Measurements from ENCODE around the gene TSC22D3.
"Not testable (repeated sequence)": the region's sequence is repeated elsewhere in the genome, so short reads cannot be mapped to it uniquely, and the experiment has no call there.

Gene TSC22D3

DNA sequence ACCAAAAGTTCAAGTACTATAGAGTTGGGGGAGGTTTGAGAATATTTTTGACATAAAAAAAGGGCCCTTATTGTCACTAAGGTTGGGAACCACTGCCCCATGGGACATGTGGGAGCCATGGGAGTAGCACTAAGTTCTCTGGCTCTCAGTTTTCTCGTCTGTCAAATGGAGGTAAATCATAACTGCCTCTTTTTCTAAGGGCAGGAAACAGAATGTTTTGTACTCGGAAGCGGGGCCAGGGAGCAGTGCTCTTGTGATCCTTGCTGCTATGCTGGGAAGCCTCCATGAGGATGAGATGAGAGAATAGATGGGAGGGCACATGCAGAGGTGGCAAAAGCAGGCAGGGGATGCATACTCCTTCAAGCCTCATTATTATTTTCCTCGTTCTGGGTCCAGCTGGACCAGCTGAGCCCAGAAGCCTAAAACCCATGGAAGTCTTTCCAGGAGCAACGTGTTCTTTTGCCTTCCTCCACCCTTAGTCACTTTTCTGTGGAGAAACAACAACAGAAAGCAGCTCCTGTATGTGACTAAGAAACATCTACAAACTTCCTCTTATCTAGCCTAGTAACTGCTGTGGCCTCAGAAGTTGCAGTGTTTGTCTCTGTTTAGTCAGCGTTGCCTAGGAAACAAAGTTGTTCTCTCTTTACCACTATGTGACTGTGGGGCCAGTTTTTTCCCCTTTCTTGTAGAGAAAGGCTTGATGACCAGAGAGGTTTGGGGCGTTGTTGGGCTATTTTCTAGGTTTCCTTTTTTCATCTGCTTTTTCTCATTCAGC is 64.8 kb downstream of the TSC22D3 start:
- DNase-seq = no peak

DNA sequence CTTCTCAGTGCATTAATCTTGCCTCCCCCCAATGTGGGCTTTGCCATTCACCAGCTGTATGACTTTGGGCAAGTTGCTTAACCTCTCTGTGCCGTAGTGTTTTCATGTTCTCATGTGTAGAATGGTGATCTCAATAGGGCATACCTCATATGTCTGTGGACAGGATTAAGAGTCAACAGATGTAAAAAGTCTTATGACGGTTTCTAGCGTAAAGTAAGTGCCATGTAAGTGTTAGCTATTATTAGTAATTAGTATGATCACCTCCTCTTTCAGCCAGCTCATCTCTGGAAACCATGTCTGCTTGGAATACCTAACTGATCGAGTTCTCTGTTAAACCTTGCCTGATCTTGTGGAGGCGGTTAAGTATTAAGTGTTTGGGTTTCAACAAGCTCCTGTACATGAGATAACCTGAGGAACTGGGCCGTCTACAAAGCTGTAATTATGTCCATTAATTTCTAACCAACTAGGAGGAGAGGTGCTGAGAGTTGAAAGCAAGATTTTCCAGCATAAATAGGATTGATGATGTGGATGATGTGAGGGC is 66.3 kb downstream of the TSC22D3 start:
- no peak for DNase-seq

DNA sequence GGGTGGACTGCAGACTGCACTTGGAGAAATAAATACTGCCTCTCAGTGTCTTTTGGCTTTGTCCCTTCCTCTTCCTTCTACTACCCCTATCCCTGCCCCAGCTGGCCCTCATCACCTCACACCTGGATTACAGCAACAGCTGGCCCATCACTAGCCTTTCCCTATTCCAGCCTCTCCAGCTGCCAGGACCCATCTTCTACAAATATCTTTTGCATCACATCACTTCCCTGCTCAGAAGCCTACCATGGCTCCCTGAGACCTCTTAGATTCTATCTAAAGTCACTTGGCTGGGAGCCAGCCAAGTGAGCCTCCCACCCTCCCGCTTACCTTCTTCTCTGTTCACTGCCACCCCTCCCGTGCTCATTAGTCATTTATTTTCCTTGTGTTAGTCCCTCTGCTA is 66.8 kb downstream of the TSC22D3 start:
- no peak for DNase-seq

DNA sequence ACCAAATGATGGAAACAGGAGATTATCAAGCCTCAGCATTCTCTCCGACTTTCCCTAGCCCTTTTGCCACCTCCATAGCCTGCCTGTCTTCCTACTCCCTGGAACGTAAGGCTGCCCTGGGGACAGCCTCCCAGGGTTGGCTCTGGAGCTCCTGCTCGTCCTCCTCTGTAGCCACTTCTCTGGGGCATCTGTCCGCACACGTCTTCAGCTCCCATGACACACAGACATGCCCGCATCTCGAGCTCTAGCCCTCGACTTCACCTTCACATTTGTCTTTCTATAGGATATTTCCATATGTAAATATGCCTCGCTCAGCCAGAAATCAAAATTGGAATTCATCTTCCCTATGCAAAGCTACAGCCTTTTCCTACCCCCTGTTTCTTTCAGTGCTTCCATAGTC is 67.7 kb downstream of the TSC22D3 start:
- DNase-seq = no peak

DNA sequence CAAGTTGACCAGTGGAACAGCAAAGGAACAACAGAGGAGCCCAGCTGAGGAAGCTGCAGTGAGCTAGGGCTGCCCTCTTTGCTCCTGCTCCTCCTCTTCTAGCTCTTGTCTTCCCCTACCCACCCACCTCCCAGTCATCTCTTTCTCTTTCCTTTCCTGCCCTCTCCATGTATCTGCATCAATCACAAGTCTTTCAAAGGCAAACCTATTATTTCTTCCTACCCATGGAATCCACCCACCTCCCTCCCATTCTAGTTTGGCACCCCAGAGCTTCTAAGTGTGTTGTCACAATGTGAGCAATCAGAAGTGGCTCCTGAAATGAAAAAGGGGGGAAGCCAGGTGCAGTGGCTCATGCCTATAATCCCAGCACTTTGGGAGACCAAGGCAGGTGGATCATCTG is 69.3 kb downstream of the TSC22D3 start:
- no peak for DNase-seq

DNA sequence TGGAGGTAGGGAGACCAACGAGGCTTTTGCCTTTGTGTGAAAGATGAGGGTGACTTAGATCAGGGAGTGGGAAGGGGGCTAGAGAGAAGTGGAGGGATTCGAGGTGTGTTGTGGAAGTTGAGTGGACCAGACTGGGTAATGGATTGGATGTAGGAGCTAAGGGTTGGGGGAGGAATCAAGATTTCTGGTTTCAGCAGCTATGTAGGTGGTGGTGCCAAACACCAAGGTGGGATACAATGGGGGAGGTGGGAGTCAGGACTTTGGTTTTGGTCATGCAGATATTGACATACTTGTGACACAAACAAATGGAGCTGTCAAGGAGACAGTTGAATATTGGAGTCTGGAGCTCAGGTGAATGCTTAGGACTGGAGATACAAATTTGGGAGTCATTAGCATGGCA is 71.0 kb downstream of the TSC22D3 start:
- DNase-seq = no peak

DNA sequence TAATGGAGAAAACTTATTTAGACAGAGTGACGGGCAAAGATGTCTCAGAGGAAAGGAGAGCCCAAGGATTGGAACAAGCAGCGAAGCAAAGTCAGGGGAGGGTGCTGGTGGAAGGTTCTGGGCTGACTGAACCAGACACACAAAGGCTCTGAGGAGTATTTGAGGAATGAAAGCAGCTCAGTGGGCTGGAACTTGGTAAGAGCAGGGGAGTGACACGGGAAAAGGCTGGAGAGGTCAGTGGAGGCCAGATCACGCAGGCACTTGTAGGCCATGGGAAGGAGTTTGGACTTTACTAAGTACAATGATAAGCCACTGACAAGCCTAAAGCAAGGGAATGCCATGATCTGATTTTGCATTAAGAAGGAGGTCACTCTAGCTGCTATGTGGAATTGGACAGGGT is 71.4 kb downstream of the TSC22D3 start:
- DNase-seq = no peak

DNA sequence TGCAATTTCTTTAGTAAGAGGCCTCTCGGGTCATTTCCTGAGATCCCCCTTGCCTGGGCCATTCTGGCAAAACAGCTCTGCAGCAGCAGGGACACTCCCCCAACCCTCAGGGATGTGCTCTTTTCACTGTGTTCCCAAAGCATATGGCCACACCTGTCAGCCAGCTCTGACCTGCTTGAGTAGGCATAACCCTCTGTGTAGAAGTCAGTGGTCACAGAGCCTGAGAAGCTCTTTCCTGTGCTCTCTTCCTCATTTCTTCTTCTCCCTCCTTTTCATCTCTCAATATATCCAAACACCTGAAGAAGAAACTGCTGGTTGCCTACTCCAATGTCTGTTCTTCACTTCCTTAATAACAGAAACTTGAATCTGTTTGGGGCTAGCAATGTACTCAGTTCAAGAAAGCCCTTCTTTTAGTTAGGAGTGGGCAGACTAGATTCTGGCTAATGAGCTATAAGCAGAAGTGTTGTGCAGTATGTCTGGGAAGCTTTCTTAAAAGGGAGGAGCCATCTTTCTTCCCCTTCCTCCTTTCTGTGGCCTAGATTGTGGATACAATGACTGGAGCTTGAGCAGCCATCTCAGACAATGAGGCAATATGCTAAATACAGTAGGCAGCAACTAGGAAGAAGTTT is 74.0 kb downstream of the TSC22D3 start:
- no peak for DNase-seq

DNA sequence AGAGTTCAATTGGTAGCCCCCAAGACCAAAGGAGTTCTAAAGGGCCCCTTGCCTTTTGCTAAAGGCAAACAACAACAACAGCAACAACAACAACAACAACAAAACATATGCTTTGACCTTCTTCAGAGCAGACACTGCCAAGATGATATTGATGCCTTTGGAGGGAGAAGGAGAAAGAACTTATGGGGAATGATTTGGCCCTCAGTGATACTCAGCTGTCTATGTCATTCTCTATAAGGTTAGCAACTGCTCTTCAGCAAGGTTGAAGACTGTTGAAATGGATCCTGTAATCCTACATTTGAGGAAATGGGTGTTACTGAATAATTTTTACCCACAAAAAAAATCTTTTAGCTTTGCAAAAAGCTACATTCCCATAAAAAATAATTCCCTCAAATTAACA is 74.8 kb downstream of the TSC22D3 start:
- DNase-seq = no peak

DNA sequence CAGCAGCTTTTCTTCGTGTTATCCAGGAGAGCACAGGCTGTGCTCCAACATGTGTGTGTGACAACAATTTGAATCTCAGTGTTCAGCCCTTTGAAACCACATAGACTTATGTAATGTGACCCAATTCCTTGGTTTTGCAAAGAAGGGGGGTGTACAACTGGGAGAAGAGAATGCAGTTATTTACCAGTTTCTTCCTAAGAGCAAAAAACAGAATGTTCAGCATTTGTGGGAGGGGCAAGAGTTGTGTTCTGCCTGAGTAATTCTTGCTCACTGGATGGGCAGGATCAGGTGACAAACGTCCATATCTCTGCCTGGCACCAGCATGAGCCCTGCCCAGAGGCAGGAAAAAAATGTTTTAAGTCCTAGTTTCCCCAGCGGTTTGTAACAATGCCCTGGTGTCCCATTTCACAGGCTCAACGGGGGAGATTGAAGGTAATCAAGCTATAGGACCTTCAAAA is 75.2 kb downstream of the TSC22D3 start:
- peak; percentile 12 for DNase-seq

DNA sequence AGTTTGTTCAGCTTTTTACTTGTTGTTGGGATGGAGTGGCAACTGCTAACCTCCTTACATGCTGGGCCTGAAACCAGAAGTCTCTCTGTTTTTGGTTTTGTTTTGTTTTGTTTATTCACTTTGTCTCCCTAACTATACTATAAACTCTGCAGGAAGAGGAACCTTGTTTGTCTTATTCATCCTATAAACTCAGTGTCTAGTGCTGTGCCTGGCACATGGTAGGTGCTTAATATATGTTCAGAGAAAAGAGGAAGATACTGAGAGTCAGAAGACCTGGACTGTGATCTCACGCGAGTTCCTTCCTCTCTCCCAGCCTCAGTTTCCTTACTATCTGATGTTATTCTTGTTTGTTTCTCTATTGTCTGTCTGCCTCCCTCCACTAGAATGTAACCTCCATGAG is 76.0 kb downstream of the TSC22D3 start:
- no peak for DNase-seq

DNA sequence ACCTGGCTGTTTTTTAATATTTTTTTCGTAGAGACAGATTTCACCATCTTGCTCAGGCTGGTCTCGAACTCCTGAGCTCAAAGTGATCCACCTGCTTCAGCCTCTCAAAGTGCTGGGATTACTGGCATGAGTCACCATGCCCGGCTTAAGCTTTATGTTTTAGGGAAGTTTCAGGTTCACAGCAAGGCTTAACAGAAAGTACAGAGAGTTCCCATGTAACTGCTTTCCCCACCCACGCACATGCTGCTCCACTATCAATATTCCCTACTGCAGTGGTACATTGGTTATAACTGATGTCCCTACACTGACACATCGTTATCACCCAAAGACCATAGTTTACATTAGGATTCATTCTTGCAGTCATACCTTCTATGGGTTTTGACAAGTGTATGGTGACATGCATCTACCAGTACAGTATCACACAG is 84.6 kb downstream of the TSC22D3 start:
- no peak for DNase-seq

DNA sequence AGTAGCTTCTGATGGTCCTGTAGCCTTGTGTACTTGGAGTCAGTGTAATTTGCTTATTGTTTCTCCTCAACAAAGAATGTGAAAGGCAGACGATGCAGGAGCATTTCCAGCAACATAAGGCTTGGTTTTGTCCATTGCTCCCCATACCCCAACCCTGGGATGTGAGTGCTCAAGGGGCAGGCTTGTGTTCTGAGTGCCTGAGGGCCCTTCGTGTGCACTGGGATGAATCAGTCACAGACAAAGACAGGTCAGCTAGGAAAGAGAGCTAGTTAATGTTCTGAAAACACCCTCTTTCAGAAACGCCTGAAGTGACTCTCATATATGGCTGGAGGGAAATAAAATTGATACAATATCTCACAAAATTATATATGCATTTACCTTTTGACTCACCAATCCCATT is 88.1 kb downstream of the TSC22D3 start:
- DNase-seq = no peak

DNA sequence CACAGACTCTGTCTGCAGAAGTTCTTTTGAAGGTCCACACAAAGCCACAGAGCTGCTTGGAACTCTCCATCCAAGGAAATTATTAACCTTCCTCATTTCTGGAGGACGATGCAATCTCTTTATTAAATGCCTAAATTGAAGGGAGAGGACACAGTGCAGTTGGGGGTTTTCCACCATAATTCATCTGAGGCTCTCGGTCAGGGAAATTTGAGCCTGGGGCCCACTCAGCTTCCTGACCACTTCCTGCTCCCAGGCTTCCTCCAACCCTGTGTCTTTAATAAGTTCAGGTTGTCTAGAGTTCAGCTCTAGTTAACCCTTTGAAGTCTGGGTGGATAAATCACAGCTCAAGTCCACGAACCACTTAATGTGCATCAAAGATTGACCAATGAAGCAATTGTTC is 88.8 kb downstream of the TSC22D3 start:
- DNase-seq = no peak

DNA sequence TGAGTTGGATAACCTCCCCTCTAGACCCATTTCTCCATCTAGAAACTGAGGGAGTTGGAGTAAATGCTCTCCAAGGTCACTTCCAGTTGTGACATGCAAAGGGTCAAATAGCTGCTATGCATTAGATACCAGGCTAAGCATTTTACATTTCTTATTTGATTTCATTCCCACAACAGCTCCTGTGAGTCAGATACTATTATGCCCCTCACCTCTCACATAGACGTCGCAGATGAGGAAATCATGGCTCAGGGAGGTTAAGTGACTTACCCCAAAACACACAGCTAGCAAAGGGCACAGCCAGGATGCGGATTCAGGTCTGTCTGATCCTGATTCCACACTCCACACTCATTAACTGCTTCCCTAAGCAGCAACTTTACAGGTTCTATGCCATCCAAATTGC is 89.6 kb downstream of the TSC22D3 start:
- DNase-seq = no peak

DNA sequence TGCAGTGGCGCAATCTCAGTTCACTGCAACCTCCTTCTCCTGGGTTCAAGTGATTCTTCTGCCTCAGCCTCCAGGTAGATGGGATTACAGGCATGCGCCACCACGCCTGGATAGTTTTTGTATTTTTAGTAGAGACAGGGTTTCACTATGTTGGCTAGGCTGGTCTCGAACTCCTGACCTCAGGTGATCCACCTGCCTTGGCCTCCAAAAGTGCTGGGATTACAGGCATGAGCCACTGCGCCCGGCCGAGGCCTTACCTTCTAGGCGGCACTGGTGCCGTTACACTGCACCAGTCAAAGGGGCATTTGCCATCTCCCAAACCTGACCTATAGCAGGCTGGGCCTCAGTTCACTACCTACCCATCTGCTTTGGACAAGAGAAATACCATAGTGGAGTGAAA is 90.0 kb downstream of the TSC22D3 start:
- not testable (repeated sequence) for DNase-seq

DNA sequence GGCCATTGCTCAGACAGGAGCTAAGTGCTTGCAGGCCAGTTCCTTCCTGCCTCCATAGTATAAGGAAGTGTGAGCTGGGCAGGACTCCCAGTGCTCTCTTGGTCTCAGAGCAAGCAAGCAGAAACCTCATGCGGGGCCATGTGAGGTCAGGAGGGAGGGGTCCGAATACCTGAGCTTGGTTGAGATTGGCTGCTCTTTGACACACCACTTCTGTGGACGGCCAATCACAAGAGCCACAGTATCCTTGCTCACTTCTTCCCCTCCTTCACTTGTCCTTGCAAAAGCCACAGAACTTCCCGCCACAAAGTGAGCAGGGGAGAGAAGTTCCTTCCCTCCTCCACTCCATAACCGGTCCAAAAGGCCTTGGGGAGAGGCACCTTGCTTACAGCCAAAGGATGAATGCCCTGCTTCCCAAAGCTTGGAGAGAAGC is 90.6 kb downstream of the TSC22D3 start:
- no peak for DNase-seq

DNA sequence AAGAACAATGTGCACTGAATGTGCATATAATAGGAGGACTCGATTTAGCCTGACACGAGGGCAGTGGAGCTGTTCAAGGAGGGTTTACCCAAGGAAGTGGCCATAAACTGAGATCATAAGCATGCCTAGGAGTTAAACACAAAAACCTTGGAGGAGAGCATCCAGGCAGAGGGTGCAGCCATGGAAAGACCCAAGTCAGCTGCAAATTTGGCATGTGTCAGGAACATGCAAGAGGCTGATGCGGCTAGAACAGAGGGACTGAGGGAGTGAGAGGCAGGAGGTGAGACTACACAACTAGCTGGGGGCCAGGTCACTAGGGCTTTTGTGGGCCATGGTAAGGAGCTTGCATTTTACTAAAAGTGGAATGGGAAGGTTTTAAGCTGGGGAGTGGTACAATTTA is 91.7 kb downstream of the TSC22D3 start:
- DNase-seq = no peak

DNA sequence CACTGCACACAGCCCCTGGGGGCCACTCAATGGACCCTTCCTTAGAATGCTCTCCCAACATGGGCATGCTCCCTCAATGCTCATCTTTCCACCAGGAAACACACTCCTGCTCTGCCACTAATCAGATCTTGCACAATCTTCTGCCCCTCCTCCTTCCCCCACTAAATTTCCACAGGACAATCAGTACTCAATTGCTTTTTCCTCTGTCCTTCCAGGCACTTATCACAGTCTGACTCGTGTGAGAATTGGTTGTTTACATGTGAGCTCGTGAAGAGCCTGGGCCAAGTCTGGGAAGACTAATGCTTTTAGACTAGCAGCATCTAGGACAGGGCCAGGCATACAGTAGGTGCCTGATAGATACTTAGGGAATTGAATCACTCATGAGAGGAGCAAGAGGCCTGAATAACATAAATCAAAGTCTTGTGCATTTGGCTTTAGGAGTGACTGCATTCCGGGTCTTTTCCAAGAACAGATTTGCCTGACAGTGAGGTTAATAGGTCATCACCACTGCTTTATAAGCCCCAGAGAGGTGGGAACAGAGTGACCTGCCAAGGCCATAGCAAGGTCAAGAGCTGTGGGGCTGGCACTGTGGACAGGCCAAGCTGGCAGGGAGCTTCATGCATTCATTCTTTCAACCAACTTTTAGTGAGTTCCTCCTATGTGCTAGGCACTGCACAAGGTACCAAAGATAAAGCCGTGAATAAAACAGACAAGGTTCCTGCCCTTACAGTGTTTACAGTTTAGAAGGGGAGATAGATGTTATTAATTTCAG is 92.3 kb downstream of the TSC22D3 start:
- no peak for DNase-seq

DNA sequence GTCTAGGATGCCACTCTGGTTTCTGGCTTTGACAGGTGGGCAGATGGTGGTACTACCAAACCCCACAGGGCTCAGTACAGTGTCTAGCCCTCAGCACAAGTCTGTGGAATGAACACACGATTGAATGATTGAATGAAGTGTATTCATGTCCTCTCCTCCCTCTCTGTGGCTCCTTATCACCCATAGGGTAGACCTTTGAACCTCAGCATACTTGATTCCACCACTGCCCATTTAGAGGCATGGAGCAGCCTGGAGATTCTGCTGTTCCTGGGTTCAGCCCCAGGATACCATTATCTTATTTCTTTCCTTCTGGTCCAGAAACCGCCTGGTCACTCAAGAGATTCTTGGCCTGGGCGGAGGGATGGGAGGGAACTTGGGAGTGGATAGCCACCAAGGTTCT is 93.3 kb downstream of the TSC22D3 start:
- DNase-seq = no peak

DNA sequence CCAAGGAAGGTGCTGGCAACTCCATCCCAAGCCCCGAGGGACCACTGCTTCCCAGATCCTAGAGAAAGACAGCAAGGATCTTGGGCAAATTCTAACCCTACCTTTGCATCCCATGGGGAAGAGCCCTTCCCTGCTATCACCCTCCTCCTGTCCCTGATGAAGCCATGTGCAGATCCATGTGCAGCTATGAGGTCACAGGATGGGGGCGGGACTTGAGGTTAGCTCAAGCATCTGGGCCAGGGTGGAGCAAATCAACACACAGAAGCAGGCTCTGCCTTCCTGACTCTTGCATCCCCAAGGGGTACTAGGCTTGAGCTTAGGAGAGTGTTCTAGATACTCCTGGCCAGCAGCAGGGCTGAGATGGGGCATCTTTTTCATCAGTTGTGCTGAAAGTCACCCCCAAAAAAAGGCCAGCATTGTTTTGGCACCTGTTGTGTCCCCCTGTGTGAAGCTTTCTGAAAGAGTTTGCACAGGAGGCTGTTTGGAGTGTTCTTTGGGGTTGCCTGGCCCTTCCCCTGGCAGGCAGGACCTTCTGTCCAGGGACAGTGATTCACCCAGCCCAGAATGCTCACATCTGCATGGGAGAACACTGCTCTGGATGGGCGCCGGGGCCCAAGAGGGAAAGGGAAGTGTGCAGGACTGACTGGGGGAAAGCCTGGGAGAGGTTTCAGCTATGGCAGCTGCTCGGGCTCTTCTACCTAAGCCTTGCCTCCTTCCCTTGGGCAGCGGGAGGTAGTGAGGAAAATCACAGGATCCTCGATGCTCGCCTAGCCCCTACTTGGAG is 96.4 kb downstream of the TSC22D3 start:
- DNase-seq = no peak

DNA sequence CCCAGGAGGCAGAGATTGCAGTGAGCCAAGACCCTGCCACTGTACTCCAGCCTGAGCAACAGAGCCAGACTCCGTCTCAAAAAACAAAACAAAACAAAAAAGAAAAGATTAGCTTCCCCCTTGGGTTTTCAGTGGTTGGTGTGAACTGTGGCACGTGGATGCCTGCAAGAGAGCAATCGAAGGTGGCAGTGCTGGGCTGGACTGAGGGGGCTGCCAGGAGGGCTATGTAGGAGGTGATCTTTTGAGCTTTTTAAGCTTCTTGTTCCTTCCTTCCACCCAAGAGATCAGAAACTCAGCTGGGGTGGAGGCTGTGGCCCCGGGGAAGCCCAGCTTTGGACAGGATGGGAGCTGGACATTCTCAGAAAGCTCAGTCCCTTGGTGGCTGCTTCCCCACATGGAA is 97.7 kb downstream of the TSC22D3 start:
- no peak for DNase-seq

DNA sequence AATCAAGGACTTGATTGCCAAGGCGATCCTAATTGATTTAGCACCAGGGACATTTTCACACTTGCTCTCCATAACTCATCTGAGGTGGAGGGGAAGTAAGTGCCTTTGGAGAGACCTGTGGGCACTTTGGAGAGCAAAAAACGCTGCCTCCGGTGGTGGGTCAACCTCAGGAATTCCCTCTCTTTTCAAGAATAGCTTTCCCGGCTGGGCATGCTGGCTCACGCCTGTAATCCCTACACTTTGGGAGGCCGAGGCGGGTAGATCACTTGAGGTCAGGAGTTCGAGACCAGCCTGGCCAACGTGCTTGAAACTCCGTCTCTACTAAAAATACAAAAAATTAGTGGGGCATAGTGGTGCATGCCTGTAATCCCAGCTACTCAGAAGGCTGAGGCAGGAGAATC is 98.1 kb downstream of the TSC22D3 start:
- no peak for DNase-seq

Measured in NCI-H510A treated with DMSO at 0.1 percent for 48 hours (cell line).